ENCODE data around the gene TYSND1.
"Not testable (repeated sequence)": the region's sequence is repeated elsewhere in the genome, so short reads cannot be mapped to it uniquely, and the experiment has no call there.

DNA sequence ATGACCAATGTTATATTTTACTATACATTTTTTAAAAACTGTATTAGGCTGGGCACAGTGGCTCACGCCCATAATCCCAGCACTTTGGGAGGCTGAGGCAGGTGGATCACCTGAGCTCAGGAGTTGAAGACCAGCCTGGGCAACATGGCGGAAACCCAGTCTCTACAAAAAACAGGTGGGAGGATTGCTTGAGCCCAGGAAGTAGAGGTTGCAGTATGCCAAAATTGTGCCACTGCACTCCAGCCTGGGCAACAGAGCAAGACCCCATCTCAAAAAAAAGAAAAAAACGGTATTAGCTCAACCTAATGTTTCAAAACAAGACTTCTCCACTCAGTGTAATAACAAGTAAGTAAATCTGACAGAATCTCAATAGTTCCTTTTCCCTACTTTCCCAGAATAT lies 12.9 kb upstream of the TYSND1 start:
- TF ChIP-seq, protein P1, sequence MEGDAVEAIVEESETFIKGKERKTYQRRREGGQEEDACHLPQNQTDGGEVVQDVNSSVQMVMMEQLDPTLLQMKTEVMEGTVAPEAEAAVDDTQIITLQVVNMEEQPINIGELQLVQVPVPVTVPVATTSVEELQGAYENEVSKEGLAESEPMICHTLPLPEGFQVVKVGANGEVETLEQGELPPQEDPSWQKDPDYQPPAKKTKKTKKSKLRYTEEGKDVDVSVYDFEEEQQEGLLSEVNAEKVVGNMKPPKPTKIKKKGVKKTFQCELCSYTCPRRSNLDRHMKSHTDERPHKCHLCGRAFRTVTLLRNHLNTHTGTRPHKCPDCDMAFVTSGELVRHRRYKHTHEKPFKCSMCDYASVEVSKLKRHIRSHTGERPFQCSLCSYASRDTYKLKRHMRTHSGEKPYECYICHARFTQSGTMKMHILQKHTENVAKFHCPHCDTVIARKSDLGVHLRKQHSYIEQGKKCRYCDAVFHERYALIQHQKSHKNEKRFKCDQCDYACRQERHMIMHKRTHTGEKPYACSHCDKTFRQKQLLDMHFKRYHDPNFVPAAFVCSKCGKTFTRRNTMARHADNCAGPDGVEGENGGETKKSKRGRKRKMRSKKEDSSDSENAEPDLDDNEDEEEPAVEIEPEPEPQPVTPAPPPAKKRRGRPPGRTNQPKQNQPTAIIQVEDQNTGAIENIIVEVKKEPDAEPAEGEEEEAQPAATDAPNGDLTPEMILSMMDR (IDR thresholded peaks at IDR 0.05) = not testable (repeated sequence)
- not testable (repeated sequence) for TF ChIP-seq POLR2A, EP300, POLR2AphosphoS5 (IDR thresholded peaks at IDR 0.05)

All from upper lobe of left lung (tissue), 4 donors.